Activated CD4-positive, alpha-beta T cell treated with anti-CD3 and anti-CD28 coated beads, Interleukin-2, Interleukin-6, amounts not matched to agents 100 ng/mL and 50 ng/mL, durations not matched to agents 16 hours and 8 hours (primary cell): ENCODE results near the gene SEPTIN6.
"Not testable (repeated sequence)": the region's sequence is repeated elsewhere in the genome, so short reads cannot be mapped to it uniquely, and the experiment has no call there.

Experiments
- DNase-seq: peaks from one replicate; pipeline ENCODE4 v3.0.0-alpha.2; 2020

Gene SEPTIN6

DNA sequence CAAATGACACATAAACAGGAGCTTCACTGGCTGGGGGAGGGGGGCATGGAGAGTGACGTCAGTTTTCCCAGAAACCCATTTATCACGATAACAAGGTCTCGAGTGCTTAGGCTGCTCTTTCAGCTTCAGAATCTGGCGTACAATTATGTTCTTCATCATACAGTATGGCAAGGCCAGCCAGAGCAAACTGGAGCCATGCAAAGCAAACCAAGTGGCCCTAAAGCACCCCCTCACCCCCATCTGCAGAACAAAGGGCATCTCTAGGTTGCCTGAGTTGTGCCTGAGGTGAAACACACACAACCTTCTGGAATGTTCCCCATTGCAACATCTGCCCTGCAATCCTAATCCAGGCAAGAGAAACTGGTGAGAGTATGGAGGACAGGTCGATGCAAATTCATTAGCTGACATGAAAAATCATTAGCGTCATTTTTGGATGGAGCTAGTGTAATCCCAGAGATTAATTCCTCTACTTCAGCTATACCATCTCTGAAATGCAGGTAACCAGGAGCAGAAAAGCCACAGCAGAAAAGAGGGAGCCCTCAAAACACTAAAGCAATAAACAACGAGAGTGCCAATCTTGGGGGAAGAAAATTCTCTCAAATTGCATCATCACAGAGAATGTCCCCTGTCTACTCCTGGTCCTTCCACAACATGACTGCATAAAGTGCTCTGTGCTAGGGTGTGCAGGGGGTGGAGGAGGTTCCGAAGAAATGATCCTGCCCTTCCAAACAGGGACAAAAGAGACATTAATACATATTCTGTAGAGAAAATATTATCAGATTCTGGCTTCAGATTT is 1.8 kb downstream of the SEPTIN6 start:
- DNase-seq: peak; percentile 80

DNA sequence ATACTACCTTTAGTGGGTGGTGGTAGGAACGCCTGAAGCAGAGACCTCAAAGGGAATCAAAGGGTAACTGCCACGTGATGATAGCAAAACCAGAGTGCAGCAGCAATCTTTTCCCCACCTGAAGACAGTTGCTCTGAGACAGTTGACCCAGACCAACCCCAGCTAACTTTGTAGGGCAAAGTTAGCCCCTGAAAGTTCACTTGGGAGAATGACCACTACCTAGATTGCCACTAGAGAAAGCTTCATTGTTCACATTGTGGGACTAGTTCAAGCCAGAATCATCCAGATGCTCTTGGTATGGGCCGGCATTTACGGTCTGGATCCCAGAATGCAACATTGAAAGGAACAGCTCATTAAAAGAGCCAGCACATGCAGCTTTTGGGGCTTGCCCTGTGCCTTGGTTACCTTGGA is 4.1 kb downstream of the SEPTIN6 start:
- DNase-seq: peak; percentile 60

DNA sequence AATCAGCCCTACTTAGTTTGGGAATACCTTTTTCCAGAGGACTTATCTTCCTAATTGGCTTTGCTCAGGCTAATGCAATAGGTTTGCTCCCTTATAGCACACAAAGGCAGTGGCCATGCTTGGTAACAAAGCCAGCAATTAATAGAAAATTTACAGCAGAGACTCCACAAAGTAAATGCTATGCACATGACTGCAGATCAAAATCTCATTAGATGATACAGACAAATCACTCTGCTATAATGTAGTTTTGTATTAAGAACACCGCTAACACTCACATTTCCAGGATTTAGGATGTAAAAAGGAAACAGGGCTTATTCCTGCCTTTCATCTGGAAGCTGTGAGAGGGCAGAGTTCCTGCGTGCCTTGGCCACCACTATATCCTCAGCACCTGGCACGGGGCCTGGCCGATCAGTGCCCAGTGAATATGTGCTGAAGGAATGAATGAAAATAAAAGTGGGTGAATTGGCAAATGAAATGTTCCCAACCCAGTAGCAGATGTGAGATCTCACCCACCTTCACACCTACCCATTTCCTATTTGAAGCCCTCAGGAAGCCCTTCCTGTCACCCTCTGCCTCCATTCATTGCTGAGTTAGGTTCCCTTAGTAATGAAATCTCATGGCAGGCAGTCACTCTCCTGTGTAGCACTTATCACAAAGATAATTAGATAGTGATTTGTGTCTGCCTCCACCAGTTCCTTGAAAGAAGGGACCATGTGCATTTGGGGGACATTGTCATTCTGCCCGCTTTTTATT is 5.1 kb downstream of the SEPTIN6 start:
- DNase-seq: peak; percentile 68

DNA sequence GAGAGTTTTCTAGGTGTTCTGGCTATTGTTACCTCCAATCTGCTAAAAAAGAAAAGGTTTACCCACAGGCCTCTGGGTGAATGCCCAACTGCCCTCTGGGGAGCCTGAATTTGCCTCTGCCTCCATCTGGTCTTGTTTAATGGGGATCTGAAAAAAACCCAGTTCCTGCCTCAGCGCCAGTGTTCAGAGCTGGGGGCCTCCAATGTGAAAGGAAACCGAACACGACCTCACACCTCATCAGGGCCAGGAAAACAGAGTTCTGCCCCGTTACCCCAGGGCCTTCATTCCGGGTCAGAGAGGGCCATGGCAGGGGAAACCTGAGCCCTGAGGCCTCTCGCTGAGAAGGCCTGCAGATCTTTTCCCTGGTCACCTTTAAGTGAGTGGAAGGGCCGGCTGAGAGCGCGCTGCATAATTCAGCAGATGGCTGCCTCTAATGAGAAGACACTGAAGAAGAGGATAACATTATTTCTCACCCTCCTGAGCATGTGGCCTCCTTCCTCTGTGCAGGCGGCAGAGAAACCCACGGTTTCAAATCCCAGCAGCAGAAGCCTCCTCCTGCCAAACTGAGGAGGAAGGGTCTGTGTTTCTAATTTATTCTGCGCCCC is 6.8 kb downstream of the SEPTIN6 start:
- DNase-seq: peak; percentile 41

DNA sequence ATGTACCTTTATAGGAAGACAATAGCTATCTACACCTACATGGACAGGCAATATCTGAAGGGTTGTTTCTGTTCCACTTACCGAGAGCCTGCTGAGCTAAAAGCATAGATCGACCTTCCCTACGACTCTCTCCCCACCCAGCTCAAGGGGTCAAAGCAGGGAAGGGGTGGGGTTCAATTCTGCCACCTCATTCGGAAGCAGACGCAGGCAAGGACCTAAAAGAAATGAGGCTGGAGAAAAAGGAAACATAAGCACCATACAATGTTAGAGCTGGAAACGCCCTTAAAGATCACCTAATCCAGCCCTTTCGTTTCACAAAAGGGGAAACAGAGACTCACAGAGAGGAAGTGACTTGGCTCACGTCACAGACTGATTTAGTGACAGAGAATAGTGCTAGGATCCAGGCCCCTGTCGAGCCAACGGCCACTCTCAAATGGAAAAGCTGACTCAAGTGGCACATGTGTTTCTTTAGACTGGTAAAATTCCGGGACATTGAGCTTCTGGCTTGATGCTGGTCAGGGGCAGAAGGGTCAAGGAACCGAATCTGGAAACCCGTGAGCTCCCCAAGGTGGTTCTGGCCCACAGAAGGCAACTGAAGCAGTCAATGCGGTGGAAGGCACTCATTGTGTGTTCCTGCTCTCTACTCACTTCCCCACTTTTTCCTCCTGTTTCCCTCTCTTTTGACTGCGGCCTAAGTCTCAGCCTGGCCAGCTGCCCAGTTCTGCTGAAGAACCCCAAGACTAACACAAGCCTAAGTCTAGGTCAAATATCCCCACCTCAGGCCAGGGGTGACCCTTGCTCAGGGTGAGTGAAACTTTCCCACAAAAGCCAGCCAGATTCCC is 7.5 kb downstream of the SEPTIN6 start:
- DNase-seq: peak; percentile 80

DNA sequence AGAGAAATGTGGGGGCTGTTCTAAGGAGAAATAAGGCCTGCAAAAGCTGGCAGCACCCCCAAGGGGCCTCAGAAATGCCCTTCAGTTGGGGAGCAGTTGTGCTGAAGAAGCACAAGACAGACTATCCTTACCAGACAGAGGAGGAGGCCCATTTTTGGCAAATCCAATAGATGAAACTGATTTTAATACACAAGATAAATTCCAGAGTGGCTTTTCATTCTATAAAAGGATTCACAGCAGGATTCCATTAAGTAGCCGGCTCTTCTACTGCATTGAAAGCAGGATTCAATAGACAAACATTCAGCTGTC is 8.1 kb downstream of the SEPTIN6 start:
- DNase-seq: no peak

DNA sequence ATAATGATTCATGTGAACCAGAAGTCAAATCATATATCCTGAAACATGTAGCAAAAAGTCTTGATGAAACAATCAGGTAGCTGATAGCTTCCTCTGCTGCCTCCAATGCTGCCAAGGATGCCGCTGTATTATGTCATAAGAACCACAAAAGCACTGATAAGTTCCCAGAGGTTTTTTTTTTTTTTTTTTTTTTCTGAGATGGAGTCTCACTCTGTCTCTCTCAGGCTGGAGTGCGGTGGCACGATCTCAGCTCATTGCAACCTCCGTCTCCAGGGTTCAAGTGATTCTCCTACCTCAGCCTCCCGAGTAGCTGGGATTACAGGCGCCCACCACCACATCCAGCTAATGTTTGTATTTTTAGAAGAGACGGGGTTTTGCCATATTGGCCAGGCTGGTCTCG is 8.7 kb downstream of the SEPTIN6 start:
- DNase-seq: peak; percentile 50

DNA sequence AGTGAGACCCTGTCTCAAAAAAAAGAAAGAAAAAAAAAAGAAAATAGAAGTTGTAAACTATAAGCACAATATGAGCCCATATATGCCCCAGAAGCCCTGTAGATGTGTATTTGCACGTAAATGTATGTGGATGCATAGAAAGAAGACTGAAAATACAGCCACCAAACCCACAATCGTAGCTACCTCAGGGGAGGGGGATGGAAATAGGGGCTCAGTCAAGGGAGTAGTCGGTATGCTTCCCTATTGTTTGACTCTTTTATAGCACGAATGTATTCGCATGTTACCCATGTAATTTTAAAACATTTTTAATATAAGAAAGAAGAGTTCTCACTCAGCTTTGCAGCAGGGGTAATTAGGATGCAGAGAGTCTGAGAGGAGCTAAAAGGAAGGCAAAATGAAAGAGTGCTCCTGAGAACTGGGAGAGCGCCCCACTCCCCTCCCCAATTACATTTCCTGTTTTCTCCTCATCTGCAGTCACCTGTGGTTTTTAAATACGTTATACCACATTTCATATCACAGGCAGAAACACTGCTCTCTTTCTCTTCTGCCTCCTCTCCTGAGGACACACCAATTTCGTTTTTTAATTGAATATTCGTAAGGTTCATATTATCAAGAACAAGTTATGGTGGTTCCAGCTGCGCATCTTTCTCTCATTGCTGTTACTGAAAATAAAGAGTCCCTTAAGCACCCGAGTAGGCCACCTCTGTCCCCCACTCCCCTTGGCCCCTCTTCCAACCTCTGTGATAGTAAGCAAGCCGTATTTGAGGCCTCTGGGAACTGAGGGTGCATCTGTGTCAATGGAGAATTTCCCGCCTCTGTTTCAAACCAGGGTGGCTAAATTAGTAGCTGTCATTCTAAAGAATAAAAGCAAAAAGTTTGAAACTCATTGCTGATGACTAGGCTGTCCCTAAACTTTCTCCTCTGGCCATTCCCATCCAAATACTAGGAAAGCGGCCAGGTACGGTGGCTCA is 10.7 kb downstream of the SEPTIN6 start:
- DNase-seq: peak; percentile 77

DNA sequence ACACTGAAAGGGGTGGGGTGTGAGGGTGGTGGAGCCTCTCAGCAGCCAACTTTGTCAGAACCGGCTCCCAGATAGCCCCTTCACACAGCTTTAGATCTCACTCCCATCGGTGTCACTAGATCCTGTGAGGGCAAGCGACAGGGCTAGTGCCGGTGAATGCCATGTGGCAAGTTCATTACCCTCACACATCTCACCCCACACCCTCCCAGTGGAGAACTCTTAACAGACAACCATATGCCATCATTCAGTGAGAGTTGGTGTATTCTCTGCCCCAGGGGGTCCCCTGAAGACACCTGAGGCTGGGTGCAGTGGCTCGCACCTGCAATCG is 15.3 kb downstream of the SEPTIN6 start:
- no peak for DNase-seq

DNA sequence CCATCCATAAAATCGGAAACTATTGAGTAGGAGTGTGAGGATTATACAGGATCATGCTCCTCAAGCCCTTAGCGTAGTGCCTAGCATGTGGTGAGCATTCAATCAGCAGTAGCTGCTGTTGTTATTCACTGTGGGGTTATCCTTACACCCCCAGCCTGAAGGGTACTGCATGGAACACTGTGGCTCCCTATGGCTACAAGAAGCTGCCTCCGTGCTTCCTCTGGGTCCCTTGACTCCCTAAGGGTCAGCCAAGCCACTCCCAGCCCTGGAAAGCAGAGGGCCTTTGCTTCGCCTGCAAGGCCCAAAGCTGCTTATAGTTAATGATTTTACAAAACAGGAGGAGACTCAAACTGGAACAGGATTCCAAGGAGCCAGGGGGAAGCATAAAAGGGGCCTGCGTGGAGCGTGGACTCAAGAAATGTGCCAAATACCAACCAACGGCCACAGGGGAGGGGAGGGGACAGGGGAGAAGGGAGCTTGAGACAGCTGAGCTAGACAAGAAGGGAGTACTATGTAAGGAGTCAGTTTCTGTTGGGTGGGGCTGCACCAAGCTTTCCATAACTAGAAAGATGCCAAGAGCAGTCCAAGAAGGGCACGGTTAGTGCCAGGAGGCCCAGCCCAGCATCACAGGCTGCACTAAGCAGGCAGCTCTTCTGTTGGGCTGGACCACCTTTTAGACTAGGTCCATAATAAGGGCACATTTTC is 15.9 kb downstream of the SEPTIN6 start:
- no peak for DNase-seq

DNA sequence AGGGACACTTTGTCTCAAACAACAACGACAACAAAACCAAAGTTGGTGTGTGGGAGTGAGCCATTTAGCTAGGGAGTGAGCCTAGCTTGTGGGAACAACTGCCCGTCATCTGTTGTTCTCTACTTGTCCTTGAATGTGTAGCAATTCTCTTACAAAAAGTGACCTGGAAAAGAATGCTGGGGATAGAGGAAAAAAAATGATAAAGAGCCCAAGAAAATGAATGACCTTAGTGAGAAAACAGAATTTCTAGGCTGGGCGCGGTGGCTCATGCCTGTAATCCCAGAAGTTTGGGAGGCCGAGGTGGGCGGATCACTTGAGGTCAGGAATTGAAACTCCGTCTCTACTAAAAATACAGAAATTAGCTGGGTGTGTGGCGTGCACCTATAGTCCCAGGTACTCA is 19.6 kb downstream of the SEPTIN6 start:
- no peak for DNase-seq

DNA sequence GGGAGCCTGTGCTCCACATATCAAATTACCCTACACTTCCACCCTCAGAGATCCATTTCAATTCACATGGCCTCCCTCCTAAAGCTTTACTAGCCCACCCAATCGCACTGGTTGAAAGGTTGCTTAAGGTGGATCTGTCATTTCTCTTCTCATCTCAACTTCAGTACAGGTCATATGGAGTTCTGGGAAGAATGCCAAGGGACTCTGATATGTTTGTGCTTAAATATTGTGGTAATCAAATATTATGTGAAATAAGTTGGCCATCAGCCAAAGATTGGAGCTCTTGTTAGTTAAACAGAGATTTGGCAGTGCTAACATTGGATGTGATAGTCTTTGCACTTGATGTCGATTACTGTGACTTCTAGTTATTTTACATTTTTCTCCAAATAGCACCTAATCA is 20.5 kb downstream of the SEPTIN6 start:
- DNase-seq: no peak

DNA sequence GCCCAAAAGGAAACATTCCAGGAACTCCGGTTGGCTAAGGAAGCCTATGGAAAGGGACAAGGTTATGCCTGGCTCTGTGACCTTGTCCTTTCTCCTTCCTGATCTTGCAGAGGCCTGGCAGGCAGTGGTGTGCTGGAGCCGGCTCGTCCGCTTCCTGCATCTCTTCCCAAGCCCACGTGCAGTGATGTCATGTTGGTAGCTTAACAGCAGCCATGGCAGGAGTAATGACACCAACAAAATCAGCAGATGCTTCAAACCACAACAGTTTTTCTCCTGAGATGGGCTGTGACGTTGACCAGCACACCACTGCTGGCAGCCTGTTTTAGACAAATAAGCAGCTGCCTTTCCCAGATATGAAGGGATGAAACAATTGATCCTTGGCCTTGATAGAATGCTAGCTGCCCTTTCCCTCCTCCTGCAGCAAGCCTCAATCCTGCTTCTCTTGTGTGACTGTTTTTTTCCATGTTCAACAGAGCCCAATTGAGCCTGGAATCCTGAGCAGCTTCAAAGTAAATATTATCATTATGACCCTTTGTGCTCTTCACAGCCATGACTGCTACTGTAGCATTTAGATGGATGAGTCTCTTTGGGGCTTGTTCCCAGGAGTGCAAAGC is 23.4 kb downstream of the SEPTIN6 start:
- no peak for DNase-seq

DNA sequence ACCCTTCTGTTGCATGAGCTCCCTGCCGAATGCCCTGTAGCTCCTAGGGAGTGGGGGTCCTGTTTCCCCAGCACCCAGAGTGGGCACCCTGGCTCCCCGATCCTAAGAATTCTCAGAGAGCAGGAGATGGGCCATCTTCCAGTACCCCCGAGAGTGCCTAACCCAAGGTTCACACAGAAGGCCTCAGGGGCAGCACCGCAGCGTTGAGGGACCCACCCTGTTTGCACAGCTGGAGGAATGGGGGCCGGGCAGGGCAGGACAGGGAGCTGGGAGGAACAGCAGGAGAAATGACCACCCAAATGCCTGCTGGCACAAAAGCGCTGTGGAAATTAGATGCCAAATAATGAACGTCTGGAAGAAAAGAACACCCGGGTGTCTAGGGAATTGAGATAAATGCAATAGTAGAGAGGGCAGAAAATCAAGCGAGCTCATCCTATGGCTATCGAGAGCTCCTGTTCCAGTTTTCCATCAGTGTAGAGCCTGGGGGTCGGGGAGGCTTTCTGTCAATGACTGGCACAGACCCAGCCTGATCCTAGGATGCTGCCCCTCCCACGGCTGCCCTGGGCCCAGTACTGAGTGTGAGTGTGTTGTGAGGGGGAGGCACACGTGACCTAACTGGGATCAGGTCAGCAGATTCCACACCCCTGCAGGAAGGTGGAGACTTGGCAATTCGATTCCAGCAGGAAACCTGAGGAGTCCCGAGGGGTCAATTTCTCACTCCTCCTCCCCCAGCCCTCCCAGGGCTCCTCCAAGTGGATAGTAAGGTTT is 25.7 kb downstream of the SEPTIN6 start:
- DNase-seq: no peak

DNA sequence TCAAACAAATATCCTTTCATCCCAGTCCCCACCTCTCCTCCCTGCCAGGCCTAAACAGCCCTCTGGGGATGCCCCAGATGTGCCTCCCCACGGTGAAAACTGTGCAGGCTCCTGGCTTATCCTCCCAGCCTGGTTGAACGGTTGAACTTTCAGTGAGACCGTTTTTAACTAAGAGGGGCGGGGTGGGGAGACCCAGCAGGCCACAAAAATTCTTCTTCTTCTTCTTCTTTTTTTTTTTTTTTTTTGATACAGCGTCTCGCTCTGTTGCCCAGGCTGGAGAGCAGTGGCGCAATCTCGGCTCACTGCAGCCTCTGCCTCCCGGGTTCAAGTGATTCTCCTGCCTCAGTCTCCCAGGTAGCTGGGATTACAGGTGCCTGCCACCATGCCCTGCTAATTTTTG is 28.1 kb downstream of the SEPTIN6 start:
- not testable (repeated sequence) for DNase-seq

DNA sequence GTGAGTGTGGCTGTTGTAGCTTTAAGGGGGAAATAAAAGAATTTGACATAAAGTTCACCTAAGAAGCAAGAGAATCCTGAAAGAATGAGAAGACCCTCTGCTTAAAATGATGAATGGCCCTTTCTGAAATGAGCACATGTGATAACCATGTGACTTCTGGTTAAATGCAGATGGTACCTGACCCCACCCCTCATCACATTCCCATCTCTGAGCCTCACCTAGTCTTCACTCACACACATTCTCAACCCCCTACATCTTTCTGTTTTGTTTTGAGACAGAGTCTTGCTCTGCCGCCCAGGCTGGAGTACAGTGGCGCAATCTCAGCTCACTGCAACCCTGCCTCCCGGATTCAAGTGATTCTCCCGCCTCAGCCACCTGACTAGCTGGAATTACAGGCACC is 31.5 kb downstream of the SEPTIN6 start:
- DNase-seq: no peak

DNA sequence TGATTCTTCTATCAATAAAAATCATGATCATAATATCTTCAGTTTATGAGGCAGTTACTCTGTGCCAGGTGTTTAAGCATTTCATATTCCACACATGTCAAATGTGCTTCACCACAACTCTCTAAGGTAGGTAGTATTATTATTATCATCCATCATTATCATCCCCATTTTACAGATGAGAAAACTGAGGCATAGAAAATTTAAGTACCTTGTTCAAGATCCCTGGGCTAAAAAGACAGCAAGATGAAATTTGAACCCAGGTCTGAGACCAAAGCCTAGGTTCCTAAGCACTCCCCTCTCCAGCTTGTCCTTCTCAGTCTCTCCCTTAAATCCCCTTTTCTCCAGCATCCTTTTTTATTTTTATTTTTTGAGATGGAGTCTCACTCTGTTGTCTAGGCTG is 33.4 kb downstream of the SEPTIN6 start:
- no peak for DNase-seq

DNA sequence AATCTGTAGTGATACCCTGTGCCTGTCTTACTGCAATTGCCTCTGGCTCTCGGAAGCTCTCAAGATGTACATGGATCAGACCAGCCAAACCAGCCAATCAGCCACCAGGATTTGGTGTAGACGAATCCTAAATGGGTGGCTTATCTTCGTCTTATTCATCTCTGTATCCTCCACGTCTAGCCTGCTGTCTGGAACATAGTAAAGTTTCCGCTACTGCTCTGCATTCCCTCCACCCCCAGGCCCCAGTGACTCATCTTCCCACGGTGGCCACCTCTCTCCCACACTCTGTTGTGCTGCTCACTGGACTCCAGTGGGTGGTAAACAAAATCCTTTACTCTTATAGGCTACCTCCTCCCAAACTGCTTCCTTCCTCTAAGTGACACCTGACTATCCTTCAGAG is 37.8 kb downstream of the SEPTIN6 start:
- peak; percentile 72 for DNase-seq

DNA sequence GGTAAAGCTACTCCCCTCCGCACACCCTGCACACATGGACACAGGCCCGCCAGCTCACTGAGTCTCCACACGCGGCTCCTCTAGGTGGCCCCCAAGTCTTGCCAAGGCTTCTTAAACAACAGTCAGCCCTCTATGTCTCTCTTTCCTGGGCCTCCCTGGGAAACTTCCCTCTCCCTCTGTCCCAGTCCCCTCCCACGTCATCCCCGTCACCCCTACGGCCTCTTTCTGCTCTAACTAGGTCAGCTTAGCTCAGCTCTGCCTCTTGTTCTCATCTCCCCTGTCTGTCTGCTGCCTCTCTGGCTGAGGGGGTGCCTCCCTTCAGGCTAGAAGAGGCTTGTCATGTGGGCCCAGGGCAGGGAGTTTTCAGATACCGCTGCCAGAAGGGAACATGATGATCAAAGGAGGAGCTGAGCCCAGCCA is 38.8 kb downstream of the SEPTIN6 start:
- no peak for DNase-seq

DNA sequence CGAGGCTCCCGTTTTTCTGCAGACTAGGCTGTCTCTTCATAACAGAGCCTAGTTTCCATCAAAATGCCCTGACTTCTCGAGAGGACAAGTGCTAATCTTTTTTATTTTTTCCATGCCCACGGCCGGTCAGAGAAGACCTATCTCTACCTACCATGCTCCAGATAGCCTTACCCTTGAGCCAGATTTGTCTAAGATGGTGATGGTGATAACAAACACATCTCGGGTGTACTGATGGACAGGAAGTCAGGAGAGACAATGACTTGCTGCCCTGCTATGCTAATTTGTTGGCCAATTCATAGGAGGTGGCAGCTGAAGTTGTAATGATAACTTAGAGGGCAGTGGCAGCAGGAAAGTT is 44.6 kb downstream of the SEPTIN6 start:
- no peak for DNase-seq
